ENCODE data around the gene HSD3B2.

Gene HSD3B2

DNA sequence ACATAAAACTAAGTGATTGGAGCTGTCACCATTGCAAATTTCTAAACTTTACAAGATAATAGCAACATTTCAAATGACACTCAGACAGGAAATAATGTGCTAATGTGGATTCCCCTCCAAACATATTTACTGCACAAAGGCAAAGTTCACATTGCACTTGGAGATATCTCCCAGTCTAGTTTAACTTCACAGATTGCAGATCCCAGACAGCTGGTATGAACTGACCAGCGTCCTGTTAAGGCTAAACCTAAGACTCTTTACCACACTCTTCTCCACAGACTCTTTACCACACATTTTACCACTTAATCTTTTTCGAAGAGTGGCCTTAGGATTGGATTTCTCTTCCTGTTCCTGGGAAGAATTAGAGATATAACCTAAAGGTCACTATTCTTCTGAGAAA lies 51.5 kb downstream of the HSD3B2 start:
- no peak for DNase-seq

DNA sequence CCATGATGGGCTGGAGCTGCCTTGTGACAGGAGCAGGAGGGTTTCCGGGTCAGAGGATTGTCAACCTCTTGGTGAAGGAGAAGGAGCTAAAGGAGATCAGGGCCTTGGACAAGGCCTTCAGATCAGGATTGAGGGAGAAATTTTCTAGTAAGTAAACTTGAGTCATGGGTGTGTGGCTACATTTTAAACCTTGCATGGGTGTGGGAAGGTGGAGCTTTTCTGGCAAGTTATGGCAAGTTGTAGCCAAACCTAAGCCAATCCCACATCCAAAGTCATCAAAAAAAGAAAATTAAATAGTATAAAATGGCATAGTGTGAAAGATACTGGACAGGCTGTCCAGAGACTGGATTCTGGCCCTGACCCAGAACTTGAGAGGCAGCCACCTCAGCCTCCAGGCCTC lies 52.3 kb downstream of the HSD3B2 start:
- DNase-seq: no peak

DNA sequence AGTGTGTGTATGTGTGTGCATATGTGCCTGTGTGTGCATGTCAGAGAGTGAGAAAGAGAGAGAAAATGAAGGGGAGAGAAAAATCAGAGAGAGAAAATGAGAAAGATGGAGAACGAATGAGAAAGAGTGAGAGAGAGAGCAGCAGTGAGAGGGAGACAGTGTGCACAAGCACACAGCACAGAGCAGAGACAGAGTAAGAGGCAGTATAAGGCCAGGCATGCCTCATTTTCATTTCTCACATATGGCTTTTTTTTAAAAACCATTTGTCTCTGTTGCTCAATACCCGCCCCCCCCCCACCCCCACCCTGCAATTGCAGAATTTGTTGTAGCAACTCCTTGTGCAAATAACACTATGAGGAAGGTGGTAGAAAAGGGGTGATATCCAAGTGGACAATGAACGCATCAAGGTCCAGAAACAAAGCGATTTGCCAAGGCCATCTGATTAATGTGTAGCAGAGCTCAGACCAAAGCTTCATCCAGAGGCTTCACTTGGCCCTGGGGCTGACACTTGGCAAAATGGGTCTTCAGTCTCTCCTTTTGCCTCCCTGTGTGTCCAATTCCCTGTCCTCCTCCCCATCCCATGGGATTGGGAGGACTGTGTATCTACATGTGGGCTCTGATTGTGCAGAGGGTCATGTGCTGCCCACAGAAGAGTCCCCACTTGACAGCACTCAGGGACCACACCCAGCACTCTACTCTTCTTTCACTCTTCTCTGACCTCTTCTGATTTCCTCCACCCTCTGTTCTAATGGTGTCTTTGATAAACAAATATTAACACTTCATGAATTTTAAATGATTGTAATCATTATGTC lies 53.1 kb downstream of the HSD3B2 start:
- no peak for DNase-seq

DNA sequence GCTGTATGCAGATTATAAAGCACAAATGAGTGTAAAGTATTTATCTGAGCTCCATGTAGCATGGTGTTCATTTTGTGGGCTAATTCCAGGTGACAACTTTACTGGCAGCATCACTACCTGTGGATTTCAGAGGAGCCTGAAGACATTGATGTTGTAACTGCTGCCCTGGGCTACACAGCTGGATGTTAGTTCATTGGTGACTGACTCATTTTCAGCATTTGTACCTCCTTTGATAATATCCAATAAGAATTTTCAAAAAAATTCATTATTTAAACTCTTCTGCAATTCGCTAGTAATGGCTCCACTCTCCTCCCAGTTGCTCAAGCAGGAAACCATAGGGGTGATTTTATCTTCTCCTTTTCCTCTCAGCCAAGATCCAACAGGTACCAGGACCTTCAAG lies 54.8 kb downstream of the HSD3B2 start:
- no peak for DNase-seq

DNA sequence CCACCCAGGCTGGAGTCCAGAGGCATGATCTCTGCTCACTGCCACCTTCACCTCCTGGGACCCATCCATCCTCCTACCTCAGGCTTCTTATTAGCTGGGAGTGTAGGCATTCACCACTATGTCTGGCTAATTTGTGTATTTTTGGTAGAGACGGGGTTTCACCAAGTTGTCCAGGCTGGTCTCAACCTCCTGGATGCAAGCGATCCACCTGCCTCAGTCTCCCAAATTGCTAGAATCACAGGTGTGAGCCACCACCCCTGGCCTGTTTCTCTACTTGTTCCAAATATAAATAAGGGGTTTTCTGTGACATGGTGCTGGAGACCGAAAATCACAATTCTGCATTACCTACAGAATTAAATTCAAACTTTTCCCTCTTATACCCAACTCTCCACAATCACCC lies 55.4 kb downstream of the HSD3B2 start:
- DNase-seq: no peak

- DNase-seq: no peak
These were observed 56.0 kb downstream of the HSD3B2 start for GRCh38 chr1:119470958-119471357.

DNA sequence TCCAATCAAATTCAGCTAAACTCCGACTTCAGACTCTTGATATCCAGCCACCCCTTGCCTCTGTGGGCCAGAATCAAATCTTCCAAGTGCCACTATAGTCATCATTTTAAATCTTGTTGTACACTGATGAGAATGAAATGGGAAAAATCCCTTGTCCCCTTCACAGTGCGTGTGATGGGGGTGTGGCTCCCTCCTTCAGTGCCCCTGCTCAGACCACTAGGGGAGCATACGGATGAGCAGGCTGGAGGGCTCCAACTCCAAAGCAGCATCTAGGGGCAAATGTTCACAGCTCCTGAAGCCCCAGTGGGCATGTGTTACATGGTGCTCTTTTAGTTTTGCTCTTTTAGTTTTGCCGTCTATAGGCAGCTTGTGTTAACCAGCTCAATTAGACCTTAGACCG lies 56.6 kb downstream of the HSD3B2 start:
- DNase-seq: no peak

- no peak for DNase-seq
These were observed 57.3 kb downstream of the HSD3B2 start for GRCh38 chr1:119472080-119472818.
